Measurements from ENCODE around the gene STRADB. TPM values are rescaled to one million over a fixed set of nuclear protein-coding genes. Genes with fewer than 3 reads are reported as not detected.

Gene STRADB
- total RNA-seq, 1 experiment from 2014 or later: 17.4 TPM

DNA sequence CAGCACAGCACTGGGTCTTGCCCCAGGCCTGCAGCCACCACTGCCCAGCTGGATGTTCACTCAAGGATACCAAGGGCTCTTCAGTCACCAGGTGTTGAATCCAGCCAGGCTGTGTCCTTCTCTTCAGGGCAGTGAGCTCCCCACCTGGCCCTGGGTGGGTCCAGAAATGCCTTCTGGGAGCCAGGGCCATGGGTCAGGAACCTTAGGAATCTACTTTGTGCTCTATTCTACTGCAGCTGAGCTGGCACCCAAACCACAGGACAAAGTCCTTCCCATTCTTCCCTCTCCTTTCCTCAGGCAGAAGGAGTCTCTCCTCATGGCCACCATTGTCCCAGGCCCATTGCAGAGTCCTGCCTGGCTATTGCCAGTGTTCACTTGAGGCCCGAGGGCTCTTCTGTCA lies 13.0 kb downstream of the STRADB start:
- POLR2A ChIA-PET: no interaction called here
- H3K9ac ChIP-seq (ENCODE audit: low read length): no peak overlapping the region
- H3K4me1 ChIP-seq (ENCODE audit: control insufficient read depth in 1 of 2, insufficient read depth in 2 of 2, low read length in 2 of 2): peaks cover 3 to 16% of the 10 kb centered on the region in 2 experiments
- CTCF ChIA-PET: no interaction called here
- RAD21 ChIA-PET (ENCODE audit: low non-redundant PET in 1 of 2, low total read pairs in 2 of 2, uncharacterized antibody in 2 of 2, unreplicated experiment in 2 of 2): no interaction called here
- H3K9me2 ChIP-seq (ENCODE audit: insufficient read depth): no peaks in the 10 kb centered on the region; the same call in 1 of the 2 replicates
- H3K27me3 ChIP-seq (ENCODE audit: insufficient read depth, low read length): no peaks in the 10 kb centered on the region
- no TSS peak for BruUV-seq (replicated peaks)
- H3K4me3 ChIP-seq (replicated peaks in 1 of 2; ENCODE audit: low read depth in 1 of 2, low read length in 2 of 2): no peak overlapping the region
- H3K79me2 ChIP-seq (ENCODE audit: insufficient read depth, low read length): no peaks in the 10 kb centered on the region
- H3K36me3 ChIP-seq (ENCODE audit: control insufficient read depth in 1 of 2, insufficient read depth in 2 of 2, low read length in 2 of 2): no peaks in the 10 kb centered on the region; a peak in 1 of 4 replicates
- ATAC-seq (no peak), DNase-seq (ENCODE audit: low read depth, low spot score) (no peak)
- H3K27ac ChIP-seq (ENCODE audit: low read depth, low read length): no peak overlapping the region
- H2AFZ ChIP-seq (ENCODE audit: low read depth, low read length, poor library complexity, severe bottlenecking): no peak overlapping the region
- H4K20me1 ChIP-seq (ENCODE audit: insufficient read depth): no peaks in the 10 kb centered on the region
- H3K4me2 ChIP-seq (ENCODE audit: low read length): no peak overlapping the region
- TF ChIP-seq ATF3 (IDR thresholded peaks at IDR 0.05): no peak
- TF ChIP-seq CTCF (IDR thresholded peaks at IDR 0.05 in 2 of 3, conservative IDR thresholded peaks at IDR 0.05 in 1 of 3; ENCODE audit: borderline replicate concordance in 1 of 3, insufficient read depth in 1 of 3, low read depth in 2 of 3, low read length in 2 of 3): no peak
- no peak for TF ChIP-seq SP1 (IDR thresholded peaks at IDR 0.05; ENCODE audit: low read depth)
- no peak for TF ChIP-seq EZH2 (IDR thresholded peaks at IDR 0.05)
- no peak for TF ChIP-seq ZNF274 (IDR thresholded peaks at IDR 0.05; ENCODE audit: low read depth, low read length)
- TF ChIP-seq EZH2phosphoT487 (IDR thresholded peaks at IDR 0.05; ENCODE audit: borderline replicate concordance): no peak
- no peak for TF ChIP-seq SRF (IDR thresholded peaks at IDR 0.05; ENCODE audit: low read depth)
- no peak for TF ChIP-seq CBX3 (IDR thresholded peaks at IDR 0.05; ENCODE audit: low read depth)
- TF ChIP-seq POLR2AphosphoS5 (IDR thresholded peaks at IDR 0.05; ENCODE audit: low read depth, low read length): no peak
- no peak for TF ChIP-seq CEBPB (IDR thresholded peaks at IDR 0.05; ENCODE audit: low read depth)
- intact Hi-C loops (cut with micrococcal nuclease): no loop called here
- no peaks in the 10 kb centered on the region; a peak in 1 of 4 replicates for H3K9me3 ChIP-seq (ENCODE audit: control insufficient read depth in 1 of 2, insufficient read depth in 1 of 2, low read depth in 1 of 2, low read length in 2 of 2)

All from HCT116 (cell line).